ENCODE measurements around the gene PSD. TPM values are rescaled to one million over a fixed set of nuclear protein-coding genes. Genes with fewer than 3 reads are reported as not detected.
A peak's percentile ranks its signal among the peaks of the same experiment; 100 is the strongest.

PSD gene
- total and polyA plus RNA-seq, 7 donors: 0.15 to 1.7 (median 0.51) TPM; not detected in 1

- H3K27ac ChIP-seq: peak overlapping the region; percentile 82
- TF ChIP-seq CTCF (IDR thresholded peaks at IDR 0.05): no peak
- 27 to 38% (median 29%) methylated on average over 3 of the region's 3 CpGs for WGBS, 3 donors
- no peaks in the 10 kb centered on the region for H3K27me3 ChIP-seq (ENCODE audit: insufficient read depth in 3 of 3, low read length in 2 of 3)
- H3K9me3 ChIP-seq: no peaks in the 10 kb centered on the region
- H3K4me3 ChIP-seq: no peak overlapping the region
- intact Hi-C loops (cut with DNase I): no loop called here
- H3K4me1 ChIP-seq: peaks cover 30% of the 10 kb centered on the region
- ATAC-seq (peak; percentile 54 to 82 (median 72)), DNase-seq (peak in 1 of 2 donors; percentile 68)
- H3K36me3 ChIP-seq (ENCODE audit: insufficient read depth in 1 of 2, low read depth in 1 of 2): no peaks in the 10 kb centered on the region
Observed at GRCh38 chr10:102452672-102453340, 34.2 kb upstream of the PSD start.

GRCh38 chr10:102451105-102451969, 32.8 kb upstream of the PSD start, which contains the start of gene C10orf95:
Gene C10orf95 (minus strand): TSS chr10:102451543. CDS start chr10:102451093, 450 bp downstream.
- Histone ChIP-seq H3K4me3 (peak within 1 kb of the TSS; percentile 78), H3K4me1 (peaks cover 30% of the 10 kb centered on the region), H3K27me3 (ENCODE audit: insufficient read depth in 3 of 3, low read length in 2 of 3) (no peaks in the 10 kb centered on the region), H3K27ac (peak within 1 kb of the TSS; percentile 87), H3K36me3 (ENCODE audit: insufficient read depth in 1 of 2, low read depth in 1 of 2) (no peaks in the 10 kb centered on the region), H3K9me3 (no peaks in the 10 kb centered on the region)
- DNase-seq (no peak), ATAC-seq (peak in 1 of 4 donors; percentile 1)
- 29 to 35% (median 30%) methylated on average over 25 to 28 of the region's 28 CpGs for WGBS, 3 donors
- TF ChIP-seq CTCF (IDR thresholded peaks at IDR 0.05): no peak
- intact Hi-C loops (cut with DNase I): no loop called here

- peak overlapping the region; percentile 78 for H3K4me3 ChIP-seq
- intact Hi-C loops (cut with DNase I): no loop called here
- WGBS, 3 donors: 0 to 1% (median 0%) methylated on average over 59 to 104 of the region's 104 CpGs
- DNase-seq (peak; percentile 87 to 93), ATAC-seq (peak; percentile 86 to 92 (median 90))
- peaks cover 30% of the 10 kb centered on the region for H3K4me1 ChIP-seq
- no peaks in the 10 kb centered on the region for H3K27me3 ChIP-seq (ENCODE audit: insufficient read depth in 3 of 3, low read length in 2 of 3)
- H3K36me3 ChIP-seq (ENCODE audit: insufficient read depth in 1 of 2, low read depth in 1 of 2): no peaks in the 10 kb centered on the region
- peak overlapping the region; percentile 87 for H3K27ac ChIP-seq
- no peak for TF ChIP-seq CTCF (IDR thresholded peaks at IDR 0.05)
- H3K9me3 ChIP-seq: no peaks in the 10 kb centered on the region
Observed at GRCh38 chr10:102450374-102451104, 32.0 kb upstream of the PSD start.

- Histone ChIP-seq H3K9me3 (no peaks in the 10 kb centered on the region), H3K4me1 (peaks cover 30% of the 10 kb centered on the region), H3K27ac (peak overlapping the region; percentile 87), H3K4me3 (peak overlapping the region; percentile 78), H3K27me3 (ENCODE audit: insufficient read depth in 3 of 3, low read length in 2 of 3) (no peaks in the 10 kb centered on the region), H3K36me3 (ENCODE audit: insufficient read depth in 1 of 2, low read depth in 1 of 2) (no peaks in the 10 kb centered on the region)
- 0 to 1% (median 0%) methylated on average over 7 to 11 of the region's 11 CpGs for WGBS, 3 donors
- TF ChIP-seq CTCF (IDR thresholded peaks at IDR 0.05): no peak
- intact Hi-C loops (cut with DNase I): no loop called here
- ATAC-seq: peak in 3 of 4 donors; percentile 2 to 5 (median 3)
- DNase-seq: no peak
Observed at GRCh38 chr10:102450124-102450373, 31.5 kb upstream of the PSD start.
